Measurements from ENCODE around the gene MPC2. TPM values are rescaled to one million over a fixed set of nuclear protein-coding genes. Genes with fewer than 3 reads are reported as not detected.
"Not testable (repeated sequence)": the region's sequence is repeated elsewhere in the genome, so short reads cannot be mapped to it uniquely, and the experiment has no call there.

Gene MPC2
- total RNA-seq, 1 donor from 2014 or later: 33.7 TPM

GRCh38 chr1:167878372-167879160 is 58.3 kb downstream of the MPC2 start:
- Mint-ChIP-seq H3K4me3 (ENCODE audit: unreplicated experiment) (no peak overlapping the region), H3K27me3 (ENCODE audit: unreplicated experiment) (peaks cover 3% of the 10 kb centered on the region), H3K4me1 (ENCODE audit: unreplicated experiment) (peaks cover 4% of the 10 kb centered on the region), H3K27ac (ENCODE audit: unreplicated experiment) (no peak overlapping the region), H3K9me3 (ENCODE audit: unreplicated experiment) (no peaks in the 10 kb centered on the region), H3K36me3 (ENCODE audit: low read depth, unreplicated experiment) (no peaks in the 10 kb centered on the region)
- no peak for TF ChIP-seq CTCF (IDR thresholded peaks at IDR 0.05; ENCODE audit: unreplicated experiment)
- DNase-seq (ENCODE audit: low spot score): no peak

- Mint-ChIP-seq H3K4me1 (ENCODE audit: unreplicated experiment) (peaks cover 4% of the 10 kb centered on the region), H3K9me3 (ENCODE audit: unreplicated experiment) (no peaks in the 10 kb centered on the region), H3K27ac (ENCODE audit: unreplicated experiment) (no peak overlapping the region), H3K27me3 (ENCODE audit: unreplicated experiment) (peaks cover 3% of the 10 kb centered on the region), H3K4me3 (ENCODE audit: unreplicated experiment) (no peak overlapping the region), H3K36me3 (ENCODE audit: low read depth, unreplicated experiment) (no peaks in the 10 kb centered on the region)
- no peak for DNase-seq (ENCODE audit: low spot score)
- no peak for TF ChIP-seq CTCF (IDR thresholded peaks at IDR 0.05; ENCODE audit: unreplicated experiment)
These were observed 60.2 kb downstream of the MPC2 start for GRCh38 chr1:167876597-167877175.

GRCh38 chr1:167871331-167871730 is 65.5 kb downstream of the MPC2 start:
- H3K4me1 Mint-ChIP-seq (ENCODE audit: unreplicated experiment): peaks cover 6% of the 10 kb centered on the region
- H3K36me3 Mint-ChIP-seq (ENCODE audit: low read depth, unreplicated experiment): no peaks in the 10 kb centered on the region
- DNase-seq (ENCODE audit: low spot score): no peak
- TF ChIP-seq CTCF (IDR thresholded peaks at IDR 0.05; ENCODE audit: unreplicated experiment): no peak
- no peaks in the 10 kb centered on the region for H3K27me3 Mint-ChIP-seq (ENCODE audit: unreplicated experiment)
- H3K4me3 Mint-ChIP-seq (ENCODE audit: unreplicated experiment): no peak overlapping the region
- H3K9me3 Mint-ChIP-seq (ENCODE audit: unreplicated experiment): no peaks in the 10 kb centered on the region
- no peak overlapping the region for H3K27ac Mint-ChIP-seq (ENCODE audit: unreplicated experiment)

- H3K27ac Mint-ChIP-seq (ENCODE audit: unreplicated experiment); H3K4me3 Mint-ChIP-seq (ENCODE audit: unreplicated experiment); H3K27me3 Mint-ChIP-seq (ENCODE audit: unreplicated experiment); H3K36me3 Mint-ChIP-seq (ENCODE audit: low read depth, unreplicated experiment); H3K9me3 Mint-ChIP-seq (ENCODE audit: unreplicated experiment); H3K4me1 Mint-ChIP-seq (ENCODE audit: unreplicated experiment); DNase-seq (ENCODE audit: low spot score): not testable (repeated sequence)
These were observed 67.5 kb downstream of the MPC2 start for GRCh38 chr1:167869157-167870001.

- not testable (repeated sequence) for DNase-seq (ENCODE audit: low spot score); H3K36me3 Mint-ChIP-seq (ENCODE audit: low read depth, unreplicated experiment); H3K27me3 Mint-ChIP-seq (ENCODE audit: unreplicated experiment); H3K27ac Mint-ChIP-seq (ENCODE audit: unreplicated experiment); H3K9me3 Mint-ChIP-seq (ENCODE audit: unreplicated experiment); H3K4me3 Mint-ChIP-seq (ENCODE audit: unreplicated experiment)
- H3K4me1 Mint-ChIP-seq (ENCODE audit: unreplicated experiment): peaks cover 11% of the 10 kb centered on the region
These were observed 70.0 kb downstream of the MPC2 start for GRCh38 chr1:167866739-167867414.

Other genes with a start within 250 kb of the MPC2 start
- 441 TPM for gene MPZL1, start 215.1 kb downstream of the MPC2 start, total RNA-seq (ENCODE audit: unreplicated experiment)
- gene ADCY10, start 22.9 kb downstream of the MPC2 start, total RNA-seq (ENCODE audit: unreplicated experiment): 0.31 TPM
- gene DCAF6, start 389 bp downstream of the MPC2 start, total RNA-seq (ENCODE audit: unreplicated experiment): 21.0 TPM
- 40.9 TPM for gene GPR161, start 199.9 kb upstream of the MPC2 start, total RNA-seq (ENCODE audit: unreplicated experiment)
- gene TIPRL, start 241.9 kb upstream of the MPC2 start, total RNA-seq (ENCODE audit: unreplicated experiment): 34.2 TPM